ENCODE results near the gene LMCD1. TPM values are rescaled to one million over a fixed set of nuclear protein-coding genes. Genes with fewer than 3 reads are reported as not detected.

The LMCD1 gene
- polyA plus RNA-seq, 2 of the 4 experiments (the other 2 are of a cell fraction): 64.3 to 85.4 TPM

- CTCF ChIA-PET: interaction anchor here (2.2 to 5.3 kb wide), 3 partner anchors 11 to 296 kb away, joined by 10 to 56 read pairs (median 29); no protein-coding TSS in a partner anchor
- POLR2A ChIA-PET: interaction anchor here (1.5 to 1.8 kb wide), 2 partner anchors 119 to 177 kb away, joined by 5 read pairs; partner anchors contain the start of gene LMCD1
- Histone ChIP-seq H3K27ac (peak overlapping the region in 1 of 2 experiments; percentile 19; a peak in 1 of 6 replicates), H3K9me3 (no peaks in the 10 kb centered on the region; the same call in 2 of the 3 replicates), H3K4me3 (no peak overlapping the region), H3K4me1 (peaks cover 16% of the 10 kb centered on the region), H3K4me2 (no peak overlapping the region)
- no peak for TF ChIP-seq USF2 (IDR thresholded peaks at IDR 0.05)
- TF ChIP-seq CHD4 (IDR thresholded peaks at IDR 0.05; ENCODE audit: borderline replicate concordance): no peak
- TF ChIP-seq EHF (CRISPR knock-in tag; IDR thresholded peaks at IDR 0.05): no peak
- TF ChIP-seq ATOH8 (CRISPR knock-in tag; IDR thresholded peaks at IDR 0.05; ENCODE audit: low read depth): no peak
- TF ChIP-seq HEYL (CRISPR knock-in tag; IDR thresholded peaks at IDR 0.05): no peak
- no peak for TF ChIP-seq JUNB (IDR thresholded peaks at IDR 0.05)
- no peak for TF ChIP-seq RAD21 (conservative IDR thresholded peaks at IDR 0.05 in 1 of 2, IDR thresholded peaks at IDR 0.05 in 1 of 2)
- no peak for TF ChIP-seq TP53 (CRISPR knock-in tag; IDR thresholded peaks at IDR 0.05)
- TF ChIP-seq ZFP36 (IDR thresholded peaks at IDR 0.05; ENCODE audit: borderline replicate concordance, partially characterized antibody): no peak
- TF ChIP-seq ZNF302 (CRISPR knock-in tag; IDR thresholded peaks at IDR 0.05): no peak
- no peak for TF ChIP-seq ZSCAN20 (CRISPR knock-in tag; IDR thresholded peaks at IDR 0.05)
- FAIRE-seq (no peak), ATAC-seq (no peak), DNase-seq (ENCODE audit: low read depth in 1 of 2, low spot score in 1 of 2) (no peak)
- WGBS (ENCODE audit: missing lambda C conversion rate): 79% methylated on average over 3 of the region's 3 CpGs
These were observed 119.5 kb downstream of the LMCD1 start for GRCh38 chr3:8621141-8621540.

- FAIRE-seq (no peak), DNase-seq (ENCODE audit: low read depth in 1 of 2, low spot score in 1 of 2) (no peak), ATAC-seq (no peak)
- no peak for TF ChIP-seq BHLHE40 (IDR thresholded peaks at IDR 0.05; ENCODE audit: low read depth, low read length)
- TF ChIP-seq HES2 (IDR thresholded peaks at IDR 0.05): no peak
- no peak for TF ChIP-seq HEYL (CRISPR knock-in tag; IDR thresholded peaks at IDR 0.05)
- TF ChIP-seq PBX3 (IDR thresholded peaks at IDR 0.05): no peak
- no peak for TF ChIP-seq ZC3H11A (IDR thresholded peaks at IDR 0.05)
- TF ChIP-seq RCOR1 (IDR thresholded peaks at IDR 0.05; ENCODE audit: low read depth, low read length): no peak
- TF ChIP-seq EHMT2 (IDR thresholded peaks at IDR 0.05; ENCODE audit: low read depth): no peak
- TF ChIP-seq TFCP2L1 (CRISPR knock-in tag; IDR thresholded peaks at IDR 0.05): no peak
- no peak for TF ChIP-seq ESRRA (IDR thresholded peaks at IDR 0.05; ENCODE audit: borderline replicate concordance, low read length)
- TF ChIP-seq REST (IDR thresholded peaks at IDR 0.05): no peak
- no peak overlapping the region for H3K4me2 ChIP-seq
- POLR2A ChIA-PET: interaction anchor here (1.5 to 1.8 kb wide), 2 partner anchors 120 to 178 kb away, joined by 5 read pairs; partner anchors contain the start of gene LMCD1
- CTCF ChIA-PET: interaction anchor here (0.7 to 5.3 kb wide), 24 partner anchors 10 to 297 kb away, joined by 3 to 56 read pairs (median 4); partner anchors contain the start of gene LMCD1
- peaks cover 18% of the 10 kb centered on the region for H3K4me1 ChIP-seq
- no peaks in the 10 kb centered on the region; the same call in 2 of the 3 replicates for H3K9me3 ChIP-seq
- H3K4me3 ChIP-seq: no peak overlapping the region
- 80% methylated on average over 4 of the region's 4 CpGs for WGBS (ENCODE audit: missing lambda C conversion rate)
- H3K27ac ChIP-seq: peak overlapping the region in 1 of 2 experiments; percentile 70; a peak in 3 of 6 replicates
These were observed 120.2 kb downstream of the LMCD1 start for GRCh38 chr3:8621872-8622271.
